ENCODE data around the gene GUCY2D. TPM values are rescaled to one million over a fixed set of nuclear protein-coding genes. Genes with fewer than 3 reads are reported as not detected.

GUCY2D gene
- total RNA-seq, 1 donor = 1.9 TPM

DNA sequence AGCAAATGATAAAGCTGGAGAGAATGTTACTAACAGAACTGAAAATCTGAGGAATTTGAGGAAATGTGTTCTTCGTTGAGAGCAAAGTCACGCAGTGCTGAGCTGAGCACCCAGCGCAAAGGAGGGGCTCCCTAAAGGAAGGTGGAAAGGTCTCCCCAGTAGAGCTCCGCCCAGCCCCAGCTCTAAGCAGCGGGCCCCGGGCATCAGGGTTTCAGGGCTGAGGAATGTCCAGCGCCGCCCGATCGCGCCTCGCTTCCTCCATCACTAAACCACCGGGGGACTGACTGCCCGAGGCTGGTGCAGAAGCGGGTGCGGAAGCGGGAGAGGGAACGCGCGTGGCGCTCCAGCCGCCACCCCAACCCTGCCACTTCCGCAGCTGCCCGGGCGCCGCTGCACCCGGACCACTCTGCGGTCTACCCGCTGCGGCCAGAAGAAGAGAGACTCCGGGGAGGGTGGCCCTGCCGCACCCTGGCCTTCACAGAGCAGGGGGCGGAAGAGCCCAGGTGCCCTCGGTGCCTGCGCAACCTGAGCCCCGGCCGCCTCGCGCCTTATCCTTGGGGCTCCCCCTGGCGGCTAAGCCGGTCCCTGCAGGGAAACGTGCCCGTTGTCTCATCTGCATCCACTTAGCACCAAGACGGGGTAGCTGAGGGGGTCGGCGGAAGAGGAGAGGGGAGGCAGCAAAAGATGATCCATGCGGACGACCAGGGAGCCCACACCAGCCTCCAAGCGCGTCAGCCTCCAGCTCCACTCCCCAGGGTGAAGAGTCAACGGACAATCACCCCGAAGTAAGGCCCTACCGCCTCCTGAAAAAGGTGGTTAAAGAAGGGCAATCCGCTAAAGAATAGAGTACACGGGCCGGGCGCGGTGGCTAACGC, 12.4 kb upstream of the GUCY2D start:
- DNase-seq (ENCODE audit: low read depth in 2 of 3, low spot score in 2 of 3) = peak; percentile 82 to 91 (median 87)

DNA sequence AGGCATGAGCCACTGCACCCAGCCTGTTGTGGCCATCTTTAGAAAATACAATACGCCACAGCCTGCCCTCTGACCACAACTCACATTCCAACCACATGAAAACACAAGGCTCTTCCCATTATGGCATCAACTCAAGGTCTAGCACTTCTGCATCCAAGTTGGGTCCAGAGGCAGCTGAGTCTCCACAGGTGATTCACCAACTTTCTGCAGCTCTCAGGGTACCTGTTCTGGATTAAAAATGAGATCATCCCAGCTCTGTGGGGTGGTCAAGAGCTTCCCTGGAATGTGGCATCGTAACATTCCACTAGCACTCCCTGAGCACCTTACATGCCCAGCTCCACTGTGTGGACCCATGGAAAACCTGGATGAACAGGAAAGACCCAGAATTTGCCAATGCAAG, 9.9 kb upstream of the GUCY2D start:
- DNase-seq (ENCODE audit: low read depth in 2 of 3, low spot score in 2 of 3) = no peak

DNA sequence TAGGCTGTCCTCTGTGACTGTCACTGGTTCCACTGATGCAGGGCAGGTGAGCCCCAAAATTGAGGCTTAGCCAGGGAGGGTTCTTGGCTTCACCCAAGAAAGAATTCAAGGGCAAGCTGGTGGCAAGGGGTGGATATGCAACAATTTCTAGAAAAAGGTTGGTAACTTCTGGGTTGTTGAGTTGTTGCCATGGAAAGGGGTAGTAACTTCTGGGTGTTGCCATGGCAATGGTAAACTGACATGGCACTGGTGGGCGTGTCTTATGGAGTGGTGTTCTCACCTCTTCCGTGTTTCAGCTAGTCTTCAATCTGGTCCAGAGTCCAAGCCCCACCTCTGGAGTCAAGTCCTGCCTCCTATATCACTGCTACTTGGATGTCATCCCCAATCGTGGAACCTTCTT, 9.5 kb upstream of the GUCY2D start:
- DNase-seq (ENCODE audit: low read depth in 2 of 3, low spot score in 2 of 3) = peak in 1 of 3 donors; percentile 72

DNA sequence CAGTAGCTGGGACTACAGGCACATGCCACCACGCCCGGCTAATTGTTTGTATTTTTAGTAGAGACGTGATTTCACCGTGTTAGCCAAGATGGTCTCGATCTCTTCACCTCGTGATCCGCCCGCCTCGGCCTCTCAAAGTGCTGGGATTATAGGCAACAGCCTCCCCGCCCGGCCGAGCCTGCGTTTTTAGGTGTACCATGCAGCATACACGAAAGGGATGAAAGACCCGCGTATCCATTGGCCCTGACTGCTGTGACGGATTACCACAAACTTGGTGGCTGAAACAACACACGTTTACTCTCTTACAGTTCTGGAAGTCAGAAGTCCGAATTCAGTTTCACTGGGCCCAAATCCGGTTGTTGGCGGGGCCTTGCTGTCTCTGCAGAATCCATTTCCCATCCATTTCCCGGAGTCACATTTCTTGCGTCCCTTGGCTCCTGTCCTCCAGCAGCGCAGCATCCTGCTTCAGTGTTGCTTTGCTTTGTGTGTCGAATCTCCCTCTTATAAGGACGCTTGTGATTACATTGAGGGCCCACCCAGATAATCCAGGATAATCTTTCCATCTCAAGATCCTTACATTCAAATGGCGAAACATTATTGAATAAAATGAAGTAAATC, 8.3 kb upstream of the GUCY2D start:
- no peak for DNase-seq (ENCODE audit: low read depth in 2 of 3, low spot score in 2 of 3)

DNA sequence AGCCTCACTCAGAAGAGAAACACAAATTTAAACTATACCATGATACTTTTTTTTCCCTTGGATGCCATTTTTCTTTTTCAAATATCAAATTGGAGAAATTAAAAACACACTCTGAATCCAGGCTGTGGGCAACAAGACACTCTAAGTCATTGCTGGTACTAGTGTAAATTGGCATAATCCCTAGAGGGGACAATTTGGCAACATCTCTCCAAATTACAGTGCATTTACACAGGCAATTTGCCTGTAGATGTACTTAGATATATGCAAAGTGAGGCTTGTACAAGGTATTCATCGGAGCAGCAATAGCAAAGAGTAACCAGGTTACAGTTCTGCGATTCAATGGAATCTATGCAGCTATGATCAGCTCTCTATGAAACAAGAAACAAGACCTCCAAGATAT, 6.7 kb upstream of the GUCY2D start:
- no peak for DNase-seq (ENCODE audit: low read depth in 2 of 3, low spot score in 2 of 3)

DNA sequence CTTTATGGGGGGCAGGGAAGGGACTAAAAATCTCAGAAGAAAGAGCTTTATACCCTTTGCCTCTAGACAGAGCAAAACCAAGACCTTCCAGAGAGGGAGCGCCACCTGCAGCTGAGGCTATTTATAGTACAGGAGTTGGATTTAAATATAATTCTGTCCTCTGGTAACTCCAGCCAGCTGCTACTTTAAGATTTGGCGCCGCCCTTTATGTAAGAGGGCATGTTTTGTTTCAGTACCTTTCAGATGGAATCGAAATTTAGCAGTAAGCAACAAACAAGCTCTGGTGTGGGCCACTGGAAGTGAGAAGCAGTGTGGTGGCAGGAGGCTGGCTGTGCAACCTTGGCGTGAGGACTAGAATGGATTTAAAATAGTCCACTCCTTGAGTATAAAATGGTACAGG, 5.2 kb upstream of the GUCY2D start:
- DNase-seq (ENCODE audit: low read depth in 2 of 3, low spot score in 2 of 3) = peak in 2 of 3 donors; percentile 64 to 79

DNA sequence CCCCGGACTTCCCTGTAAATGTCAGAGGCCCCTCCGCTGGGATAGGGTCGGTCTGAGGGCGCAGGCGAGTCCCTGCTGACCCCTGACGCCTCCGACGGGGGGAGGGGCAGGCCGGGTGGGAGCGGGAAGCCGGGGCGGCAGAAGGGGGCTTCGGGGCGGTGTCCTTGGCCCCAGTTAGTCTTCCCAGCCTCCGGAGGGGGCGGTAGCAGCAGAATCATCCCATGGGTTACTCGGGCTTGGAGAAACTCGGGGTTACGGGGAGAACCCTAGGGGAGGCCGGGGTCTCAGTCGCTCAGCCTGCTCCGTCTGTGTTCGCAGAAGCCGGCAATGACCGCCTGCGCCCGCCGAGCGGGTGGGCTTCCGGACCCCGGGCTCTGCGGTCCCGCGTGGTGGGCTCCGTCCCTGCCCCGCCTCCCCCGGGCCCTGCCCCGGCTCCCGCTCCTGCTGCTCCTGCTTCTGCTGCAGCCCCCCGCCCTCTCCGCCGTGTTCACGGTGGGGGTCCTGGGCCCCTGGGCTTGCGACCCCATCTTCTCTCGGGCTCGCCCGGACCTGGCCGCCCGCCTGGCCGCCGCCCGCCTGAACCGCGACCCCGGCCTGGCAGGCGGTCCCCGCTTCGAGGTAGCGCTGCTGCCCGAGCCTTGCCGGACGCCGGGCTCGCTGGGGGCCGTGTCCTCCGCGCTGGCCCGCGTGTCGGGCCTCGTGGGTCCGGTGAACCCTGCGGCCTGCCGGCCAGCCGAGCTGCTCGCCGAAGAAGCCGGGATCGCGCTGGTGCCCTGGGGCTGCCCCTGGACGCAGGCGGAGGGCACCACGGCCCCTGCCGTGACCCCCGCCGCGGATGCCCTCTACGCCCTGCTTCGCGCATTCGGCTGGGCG, 542 bp downstream of the GUCY2D start:
- DNase-seq (ENCODE audit: low read depth in 2 of 3, low spot score in 2 of 3) = no peak

DNA sequence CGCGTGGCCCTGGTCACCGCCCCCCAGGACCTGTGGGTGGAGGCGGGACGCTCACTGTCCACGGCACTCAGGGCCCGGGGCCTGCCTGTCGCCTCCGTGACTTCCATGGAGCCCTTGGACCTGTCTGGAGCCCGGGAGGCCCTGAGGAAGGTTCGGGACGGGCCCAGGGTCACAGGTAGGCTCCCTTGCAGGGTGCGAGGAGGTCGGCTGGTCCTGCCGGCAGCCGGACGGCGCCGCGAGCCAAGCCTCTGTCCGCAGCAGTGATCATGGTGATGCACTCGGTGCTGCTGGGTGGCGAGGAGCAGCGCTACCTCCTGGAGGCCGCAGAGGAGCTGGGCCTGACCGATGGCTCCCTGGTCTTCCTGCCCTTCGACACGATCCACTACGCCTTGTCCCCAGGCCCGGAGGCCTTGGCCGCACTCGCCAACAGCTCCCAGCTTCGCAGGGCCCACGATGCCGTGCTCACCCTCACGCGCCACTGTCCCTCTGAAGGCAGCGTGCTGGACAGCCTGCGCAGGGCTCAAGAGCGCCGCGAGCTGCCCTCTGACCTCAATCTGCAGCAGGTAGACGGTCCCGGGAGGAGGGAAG, 1.3 kb downstream of the GUCY2D start:
- DNase-seq (ENCODE audit: low read depth in 2 of 3, low spot score in 2 of 3) = no peak

DNA sequence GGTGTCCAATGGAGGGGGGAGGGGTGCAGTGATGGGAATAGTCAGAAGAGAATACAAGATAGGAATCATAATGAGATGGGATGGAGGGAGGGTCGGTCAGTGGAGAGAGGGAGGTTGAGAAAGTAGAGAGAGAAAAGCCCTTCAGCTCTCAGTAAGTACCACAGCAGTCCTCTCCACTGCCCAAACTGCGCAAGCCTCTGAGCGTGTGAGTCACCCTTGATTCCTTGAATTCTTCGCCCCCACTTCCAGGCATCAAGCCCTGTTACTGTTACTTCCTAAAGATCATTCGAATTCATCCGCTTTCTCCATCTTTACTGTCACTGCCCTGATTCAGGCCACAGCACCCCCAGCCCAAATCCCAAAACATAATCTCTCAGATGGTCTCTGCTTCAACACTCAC, 2.5 kb downstream of the GUCY2D start:
- no peak for DNase-seq (ENCODE audit: low read depth in 2 of 3, low spot score in 2 of 3)

DNA sequence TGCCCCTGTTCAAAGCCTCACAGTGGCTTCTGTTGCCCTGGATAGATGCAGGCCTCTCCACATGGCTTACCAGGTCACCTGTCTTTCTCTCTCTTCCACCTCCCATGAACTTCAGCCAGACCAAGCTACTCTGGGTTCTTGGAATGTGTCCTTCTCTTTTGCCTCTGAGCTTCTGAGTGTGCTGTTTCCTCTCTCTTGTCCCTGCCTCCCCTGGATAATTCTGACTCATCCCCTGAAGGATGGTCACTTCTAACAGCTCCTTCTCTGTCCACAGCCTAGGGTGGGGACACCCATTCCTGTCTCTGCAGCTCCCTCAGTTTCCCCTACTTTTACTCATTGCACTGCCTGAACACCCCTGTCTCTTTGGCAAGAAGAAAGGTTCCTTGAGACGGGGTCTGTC, 2.9 kb downstream of the GUCY2D start:
- no peak for DNase-seq (ENCODE audit: low read depth in 2 of 3, low spot score in 2 of 3)

DNA sequence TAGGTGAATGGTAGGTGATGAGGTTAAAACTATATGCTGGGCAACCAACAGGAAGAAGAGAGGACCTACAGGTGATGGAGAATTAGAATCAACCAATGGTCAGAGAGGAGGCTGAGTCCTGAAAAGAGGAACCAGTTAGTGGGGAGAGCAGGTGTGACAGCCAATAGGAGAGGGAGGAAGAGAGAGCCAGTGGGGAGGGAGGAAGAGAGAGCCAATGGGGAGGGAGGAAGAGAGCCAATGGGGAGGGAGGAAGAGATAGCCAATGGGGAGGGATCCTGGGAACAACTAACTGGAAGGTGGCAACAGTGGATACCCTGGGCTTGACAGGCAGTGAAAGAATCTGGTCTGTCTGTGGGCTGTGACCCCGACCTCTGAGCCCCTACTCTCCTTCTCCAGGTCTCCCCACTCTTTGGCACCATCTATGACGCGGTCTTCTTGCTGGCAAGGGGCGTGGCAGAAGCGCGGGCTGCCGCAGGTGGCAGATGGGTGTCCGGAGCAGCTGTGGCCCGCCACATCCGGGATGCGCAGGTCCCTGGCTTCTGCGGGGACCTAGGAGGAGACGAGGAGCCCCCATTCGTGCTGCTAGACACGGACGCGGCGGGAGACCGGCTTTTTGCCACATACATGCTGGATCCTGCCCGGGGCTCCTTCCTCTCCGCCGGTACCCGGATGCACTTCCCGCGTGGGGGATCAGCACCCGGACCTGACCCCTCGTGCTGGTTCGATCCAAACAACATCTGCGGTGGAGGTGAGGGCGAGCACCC, 3.7 kb downstream of the GUCY2D start:
- peak in 1 of 3 donors; percentile 50 for DNase-seq (ENCODE audit: low read depth in 2 of 3, low spot score in 2 of 3)

DNA sequence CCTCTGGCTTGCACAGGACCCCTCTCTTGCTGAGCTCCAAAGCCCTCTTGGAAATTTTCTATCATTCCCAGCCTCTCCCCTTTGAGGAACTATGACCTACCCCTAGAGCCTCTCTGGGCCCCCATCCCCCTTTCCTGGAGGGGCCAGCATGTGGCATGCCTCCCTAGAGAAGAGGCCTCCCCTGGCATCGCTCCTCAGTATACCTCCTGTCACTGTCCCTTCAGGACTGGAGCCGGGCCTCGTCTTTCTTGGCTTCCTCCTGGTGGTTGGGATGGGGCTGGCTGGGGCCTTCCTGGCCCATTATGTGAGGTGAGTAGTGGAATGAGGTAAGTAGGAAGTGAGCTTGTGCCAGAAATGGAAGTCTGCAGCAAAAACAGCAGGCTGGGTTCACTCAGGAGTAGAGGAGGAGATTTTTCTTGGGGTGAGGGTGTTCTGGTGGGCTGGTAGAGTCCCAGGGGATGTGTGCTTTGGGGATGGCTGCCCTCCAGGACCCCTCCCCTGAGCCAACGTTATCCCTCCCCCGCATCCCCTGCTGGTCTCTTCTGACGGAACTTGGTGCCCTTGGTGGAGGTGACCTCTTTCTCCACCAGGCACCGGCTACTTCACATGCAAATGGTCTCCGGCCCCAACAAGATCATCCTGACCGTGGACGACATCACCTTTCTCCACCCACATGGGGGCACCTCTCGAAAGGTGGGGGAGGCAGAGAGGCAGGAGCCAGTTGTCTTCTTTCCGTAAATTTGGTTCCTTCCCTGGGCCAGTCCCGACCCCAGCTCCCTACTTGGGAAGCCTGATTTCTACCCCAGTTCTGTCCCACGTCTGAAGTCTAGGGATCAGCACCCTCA, 4.6 kb downstream of the GUCY2D start:
- DNase-seq (ENCODE audit: low read depth in 2 of 3, low spot score in 2 of 3) = no peak

DNA sequence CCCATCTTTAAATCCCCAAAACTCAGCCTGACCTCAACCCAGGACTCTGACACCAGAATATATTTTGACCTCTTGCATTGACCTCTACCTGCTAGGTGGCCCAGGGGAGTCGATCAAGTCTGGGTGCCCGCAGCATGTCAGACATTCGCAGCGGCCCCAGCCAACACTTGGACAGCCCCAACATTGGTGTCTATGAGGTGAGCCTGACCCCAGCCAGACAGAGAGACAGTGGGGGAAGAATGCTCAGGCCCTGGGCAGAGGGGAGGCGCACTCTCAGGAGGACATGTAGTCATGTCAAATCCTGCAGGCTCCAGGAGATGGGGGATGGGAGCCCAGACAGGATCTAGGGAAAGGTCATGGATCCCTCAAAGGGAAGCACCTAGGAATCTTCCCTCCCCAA, 5.4 kb downstream of the GUCY2D start:
- DNase-seq (ENCODE audit: low read depth in 2 of 3, low spot score in 2 of 3) = no peak

DNA sequence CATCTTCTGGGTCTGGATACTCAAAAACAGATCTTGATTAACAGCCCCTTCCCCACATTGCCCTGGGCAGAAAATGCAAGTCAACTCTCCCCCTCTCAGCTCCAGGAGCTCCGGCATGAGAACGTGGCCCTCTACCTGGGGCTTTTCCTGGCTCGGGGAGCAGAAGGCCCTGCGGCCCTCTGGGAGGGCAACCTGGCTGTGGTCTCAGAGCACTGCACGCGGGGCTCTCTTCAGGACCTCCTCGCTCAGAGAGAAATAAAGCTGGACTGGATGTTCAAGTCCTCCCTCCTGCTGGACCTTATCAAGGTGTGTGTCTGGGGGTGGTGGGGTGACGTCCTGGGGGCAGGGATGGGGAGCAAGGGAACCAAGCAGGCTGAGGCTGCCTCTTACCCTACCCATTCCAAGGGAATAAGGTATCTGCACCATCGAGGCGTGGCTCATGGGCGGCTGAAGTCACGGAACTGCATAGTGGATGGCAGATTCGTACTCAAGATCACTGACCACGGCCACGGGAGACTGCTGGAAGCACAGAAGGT, 9.7 kb downstream of the GUCY2D start:
- no peak for DNase-seq (ENCODE audit: low read depth in 2 of 3, low spot score in 2 of 3)

DNA sequence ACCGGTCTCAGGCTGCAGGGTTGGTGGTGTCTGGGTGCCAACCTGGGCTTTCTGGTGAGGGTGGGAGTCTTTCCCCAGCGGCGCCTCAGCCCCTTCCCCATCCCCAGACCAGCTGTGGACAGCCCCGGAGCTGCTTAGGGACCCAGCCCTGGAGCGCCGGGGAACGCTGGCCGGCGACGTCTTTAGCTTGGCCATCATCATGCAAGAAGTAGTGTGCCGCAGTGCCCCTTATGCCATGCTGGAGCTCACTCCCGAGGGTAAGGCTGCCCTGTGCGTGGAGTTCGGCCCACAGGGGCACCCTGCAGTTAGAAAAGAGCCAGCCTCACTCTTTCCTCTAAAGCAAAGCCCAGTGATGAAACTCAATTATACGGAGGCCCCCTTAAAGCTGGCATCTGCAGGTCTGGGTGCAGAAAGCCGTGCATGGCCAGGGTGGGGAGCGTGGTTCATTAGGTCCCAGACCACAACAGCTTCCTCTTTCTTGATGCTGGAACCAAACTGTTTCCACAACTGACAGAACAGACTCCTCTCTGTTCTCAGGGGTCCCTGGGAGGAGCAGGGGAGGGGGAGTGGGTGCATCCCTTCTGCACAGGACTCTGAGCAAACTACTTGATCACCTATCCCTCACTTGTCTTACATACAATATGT, 10.7 kb downstream of the GUCY2D start:
- DNase-seq (ENCODE audit: low read depth in 2 of 3, low spot score in 2 of 3) = peak in 1 of 3 donors; percentile 73

DNA sequence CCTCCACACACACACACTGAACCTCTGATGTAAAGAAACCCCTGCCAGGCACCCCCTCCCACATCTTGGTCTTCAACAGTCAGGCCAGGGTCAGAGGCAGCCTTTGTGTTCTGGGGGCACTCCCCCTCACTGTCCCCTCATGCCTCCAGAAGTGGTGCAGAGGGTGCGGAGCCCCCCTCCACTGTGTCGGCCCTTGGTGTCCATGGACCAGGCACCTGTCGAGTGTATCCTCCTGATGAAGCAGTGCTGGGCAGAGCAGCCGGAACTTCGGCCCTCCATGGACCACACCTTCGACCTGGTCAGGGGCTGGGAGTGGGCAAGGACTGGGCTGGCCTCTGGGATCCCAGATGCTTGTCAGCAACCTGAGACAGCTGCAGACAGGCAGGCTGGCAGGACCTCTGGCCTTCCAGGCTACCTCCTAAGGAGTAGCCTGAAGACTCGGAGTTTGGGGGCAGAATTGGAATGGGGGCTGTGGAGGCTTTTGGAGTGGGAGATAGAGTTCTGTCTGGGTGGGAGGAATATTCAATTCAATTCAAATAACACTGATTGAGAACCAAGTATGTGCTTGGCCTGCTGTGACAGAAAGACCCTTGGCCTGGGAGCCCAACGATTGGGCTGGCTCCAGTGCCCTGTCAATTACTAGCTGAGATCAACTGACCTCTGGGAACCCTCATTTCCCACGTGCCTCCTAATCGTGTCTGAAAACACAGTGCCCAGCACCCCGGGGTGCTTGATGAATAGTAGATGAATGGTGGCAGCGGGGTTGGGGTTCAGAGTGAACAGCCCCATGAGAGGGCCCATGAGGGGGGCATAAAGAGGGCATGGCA, 11.5 kb downstream of the GUCY2D start:
- DNase-seq (ENCODE audit: low read depth in 2 of 3, low spot score in 2 of 3) = no peak

DNA sequence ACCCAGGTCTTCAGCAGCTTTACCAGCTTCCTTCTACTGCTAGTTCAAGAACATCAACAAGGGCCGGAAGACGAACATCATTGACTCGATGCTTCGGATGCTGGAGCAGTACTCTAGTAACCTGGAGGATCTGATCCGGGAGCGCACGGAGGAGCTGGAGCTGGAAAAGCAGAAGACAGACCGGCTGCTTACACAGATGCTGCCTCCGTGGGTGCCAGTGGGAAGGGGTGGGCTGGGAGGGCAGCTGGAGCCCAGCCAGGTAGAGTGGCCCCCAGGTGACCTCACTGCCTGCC, 12.1 kb downstream of the GUCY2D start:
- DNase-seq (ENCODE audit: low read depth in 2 of 3, low spot score in 2 of 3) = no peak
